HepG2 (cell line): ENCODE measurements around the gene TASP1.

ENCODE experiments used
- HCFC1 ChIP-seq: fragments of 150-350 bp; IDR thresholded peaks from 2 replicates; pipeline ENCODE4 v1.6.1; 2014; ENCODE audit warnings: low read depth, low read length
- RXRA ChIP-seq: sonication (generic); formaldehyde crosslinking; IDR thresholded peaks from 2 replicates; pipeline ENCODE4 v1.5.1; 2020; ENCODE audit warnings: missing genetic modification reagents
- TAF1 ChIP-seq: sonication (generic); formaldehyde crosslinking; IDR thresholded peaks from 2 replicates; pipeline ENCODE4 v1.4.0; 2020; ENCODE audit warnings: missing genetic modification reagents
- TEAD3 ChIP-seq: optimal IDR thresholded peaks from 2 replicates; pipeline ENCODE3; 2016; ENCODE audit warnings: borderline replicate concordance
- ZKSCAN1 ChIP-seq: fragments of 150-350 bp; IDR thresholded peaks from 2 replicates; pipeline ENCODE4 v1.6.1; 2014; ENCODE audit warnings: low read length
- ZNF335 ChIP-seq: sonication (generic); formaldehyde crosslinking; IDR thresholded peaks from 2 replicates; pipeline ENCODE4 v1.4.0; 2020; ENCODE audit warnings: missing genetic modification reagents
- ZNF790 ChIP-seq: sonication (generic); formaldehyde crosslinking; IDR thresholded peaks from 2 replicates; pipeline ENCODE4 v1.8.0; 2022; ENCODE audit warnings: missing genetic modification reagents, mild to moderate bottlenecking, borderline replicate concordance
- TF ChIP-seq, protein P1 (sequence below): sonication (generic); formaldehyde crosslinking; IDR thresholded peaks from 2 replicates; pipeline ENCODE4 v1.8.1; 2023; ENCODE audit warnings: missing genetic modification reagents, inconsistent platforms, borderline replicate concordance
- TF ChIP-seq, protein P2 (sequence below): sonication (generic); formaldehyde crosslinking; IDR thresholded peaks from 2 replicates; pipeline ENCODE4 v1.5.0; 2020; ENCODE audit warnings: mild to moderate bottlenecking, missing genetic modification reagents, moderate library complexity

DNA sequence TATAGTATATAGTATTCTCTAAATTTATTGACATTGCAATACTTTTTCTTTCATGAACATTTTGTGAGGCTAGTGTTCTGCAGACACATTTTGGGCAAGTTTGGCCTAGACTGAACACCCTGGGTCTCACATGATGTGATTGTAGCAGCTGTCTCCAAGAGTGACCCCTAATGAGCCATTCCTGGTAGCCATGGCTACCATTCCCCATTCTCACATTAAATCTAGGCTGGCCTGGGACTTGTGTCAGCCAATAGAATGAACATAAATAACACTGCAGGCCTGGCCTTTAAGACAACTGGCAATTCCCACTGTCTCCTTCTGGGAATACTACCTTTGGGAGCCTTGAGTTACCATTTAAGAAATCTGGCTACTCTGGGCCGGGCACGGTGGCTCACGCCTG lies 38.0 kb upstream of the TASP1 start:
- TF ChIP-seq, protein P1, sequence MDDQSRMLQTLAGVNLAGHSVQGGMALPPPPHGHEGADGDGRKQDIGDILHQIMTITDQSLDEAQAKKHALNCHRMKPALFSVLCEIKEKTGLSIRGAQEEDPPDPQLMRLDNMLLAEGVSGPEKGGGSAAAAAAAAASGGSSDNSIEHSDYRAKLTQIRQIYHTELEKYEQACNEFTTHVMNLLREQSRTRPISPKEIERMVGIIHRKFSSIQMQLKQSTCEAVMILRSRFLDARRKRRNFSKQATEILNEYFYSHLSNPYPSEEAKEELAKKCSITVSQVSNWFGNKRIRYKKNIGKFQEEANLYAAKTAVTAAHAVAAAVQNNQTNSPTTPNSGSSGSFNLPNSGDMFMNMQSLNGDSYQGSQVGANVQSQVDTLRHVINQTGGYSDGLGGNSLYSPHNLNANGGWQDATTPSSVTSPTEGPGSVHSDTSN (CRISPR knock-in tag): no peak
- no peak for TF ChIP-seq ZKSCAN1
- no peak for TF ChIP-seq RXRA
- TF ChIP-seq, protein P2, sequence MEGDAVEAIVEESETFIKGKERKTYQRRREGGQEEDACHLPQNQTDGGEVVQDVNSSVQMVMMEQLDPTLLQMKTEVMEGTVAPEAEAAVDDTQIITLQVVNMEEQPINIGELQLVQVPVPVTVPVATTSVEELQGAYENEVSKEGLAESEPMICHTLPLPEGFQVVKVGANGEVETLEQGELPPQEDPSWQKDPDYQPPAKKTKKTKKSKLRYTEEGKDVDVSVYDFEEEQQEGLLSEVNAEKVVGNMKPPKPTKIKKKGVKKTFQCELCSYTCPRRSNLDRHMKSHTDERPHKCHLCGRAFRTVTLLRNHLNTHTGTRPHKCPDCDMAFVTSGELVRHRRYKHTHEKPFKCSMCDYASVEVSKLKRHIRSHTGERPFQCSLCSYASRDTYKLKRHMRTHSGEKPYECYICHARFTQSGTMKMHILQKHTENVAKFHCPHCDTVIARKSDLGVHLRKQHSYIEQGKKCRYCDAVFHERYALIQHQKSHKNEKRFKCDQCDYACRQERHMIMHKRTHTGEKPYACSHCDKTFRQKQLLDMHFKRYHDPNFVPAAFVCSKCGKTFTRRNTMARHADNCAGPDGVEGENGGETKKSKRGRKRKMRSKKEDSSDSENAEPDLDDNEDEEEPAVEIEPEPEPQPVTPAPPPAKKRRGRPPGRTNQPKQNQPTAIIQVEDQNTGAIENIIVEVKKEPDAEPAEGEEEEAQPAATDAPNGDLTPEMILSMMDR: no peak
- no peak for TF ChIP-seq TEAD3 (CRISPR knock-in tag)
- no peak for TF ChIP-seq ZNF790 (CRISPR knock-in tag)
- no peak for TF ChIP-seq ZNF335
- TF ChIP-seq TAF1 (CRISPR knock-in tag): no peak
- no peak for TF ChIP-seq HCFC1
